Measurements from ENCODE around the gene LCNL1.

The LCNL1 gene

DNA sequence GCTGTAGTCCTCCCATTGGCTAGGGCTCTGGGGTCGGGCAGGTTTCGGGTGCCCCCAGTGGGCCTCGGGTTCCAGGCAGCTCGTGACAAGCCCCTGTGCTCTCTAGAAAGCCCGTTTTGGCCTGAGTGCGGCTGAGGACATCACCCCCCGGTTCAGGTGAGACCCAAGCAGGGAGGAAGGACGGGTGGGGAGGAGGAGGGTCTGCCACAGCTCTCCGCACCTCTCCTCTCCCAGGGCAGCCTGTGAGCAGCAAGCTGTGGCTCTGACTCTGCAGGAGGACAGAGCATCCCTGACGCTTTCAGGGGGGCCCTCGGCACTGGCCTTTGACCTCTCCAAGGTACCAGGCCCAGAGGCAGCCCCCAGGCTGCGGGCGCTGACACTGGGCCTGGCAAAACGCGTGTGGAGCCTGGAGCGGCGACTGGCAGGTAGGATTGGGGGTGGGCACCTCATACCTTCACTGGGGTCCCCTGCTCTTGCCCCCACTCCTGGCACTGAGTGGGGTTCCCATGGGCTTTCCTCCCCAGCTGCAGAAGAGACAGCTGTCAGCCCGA is 10.1 kb downstream of the LCNL1 start:
- TF ChIP-seq, protein P1, sequence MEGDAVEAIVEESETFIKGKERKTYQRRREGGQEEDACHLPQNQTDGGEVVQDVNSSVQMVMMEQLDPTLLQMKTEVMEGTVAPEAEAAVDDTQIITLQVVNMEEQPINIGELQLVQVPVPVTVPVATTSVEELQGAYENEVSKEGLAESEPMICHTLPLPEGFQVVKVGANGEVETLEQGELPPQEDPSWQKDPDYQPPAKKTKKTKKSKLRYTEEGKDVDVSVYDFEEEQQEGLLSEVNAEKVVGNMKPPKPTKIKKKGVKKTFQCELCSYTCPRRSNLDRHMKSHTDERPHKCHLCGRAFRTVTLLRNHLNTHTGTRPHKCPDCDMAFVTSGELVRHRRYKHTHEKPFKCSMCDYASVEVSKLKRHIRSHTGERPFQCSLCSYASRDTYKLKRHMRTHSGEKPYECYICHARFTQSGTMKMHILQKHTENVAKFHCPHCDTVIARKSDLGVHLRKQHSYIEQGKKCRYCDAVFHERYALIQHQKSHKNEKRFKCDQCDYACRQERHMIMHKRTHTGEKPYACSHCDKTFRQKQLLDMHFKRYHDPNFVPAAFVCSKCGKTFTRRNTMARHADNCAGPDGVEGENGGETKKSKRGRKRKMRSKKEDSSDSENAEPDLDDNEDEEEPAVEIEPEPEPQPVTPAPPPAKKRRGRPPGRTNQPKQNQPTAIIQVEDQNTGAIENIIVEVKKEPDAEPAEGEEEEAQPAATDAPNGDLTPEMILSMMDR (IDR thresholded peaks at IDR 0.05; ENCODE audit: insufficient read depth, missing control alignments) = no peak
- FAIRE-seq (no peak), DNase-seq (ENCODE audit: insufficient read length, low spot score) (no peak)

DNA sequence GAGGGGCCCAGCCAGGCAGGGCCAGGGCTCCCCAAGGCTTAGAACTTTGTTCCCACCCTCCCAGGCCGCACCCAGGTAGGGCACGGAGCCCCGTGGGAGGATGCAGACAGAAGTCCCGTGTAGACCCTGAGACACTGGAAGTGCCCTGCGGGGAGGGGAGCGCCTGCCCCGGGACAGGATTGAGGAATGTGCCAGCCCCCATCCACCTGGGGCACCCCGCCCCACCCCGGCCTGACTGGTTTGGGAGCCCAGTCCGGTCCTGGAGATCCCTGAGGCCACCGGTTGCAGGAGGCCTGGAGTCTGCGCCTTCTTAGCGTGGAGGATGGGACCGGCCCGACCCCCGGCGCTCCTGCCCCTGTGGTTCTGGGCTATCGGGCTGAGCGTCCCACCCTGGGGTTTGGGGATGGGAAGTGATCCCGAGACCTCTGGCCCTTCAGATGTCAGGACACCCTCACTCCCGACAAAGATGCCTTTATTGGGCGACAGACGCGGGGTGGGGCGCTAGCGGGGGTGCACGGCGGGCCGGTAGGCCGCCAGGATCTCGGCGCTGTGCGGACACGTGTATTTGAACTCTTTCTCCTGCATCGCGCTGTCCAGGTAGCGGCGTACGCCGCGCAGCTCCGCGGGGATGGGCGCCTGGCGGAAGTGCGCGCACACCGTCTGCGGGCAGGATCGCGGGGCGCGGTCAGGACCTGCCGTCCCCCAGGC is 11.5 kb downstream of the LCNL1 start:
- DNase-seq (ENCODE audit: insufficient read length, low spot score) = no peak
- no peak for FAIRE-seq
- TF ChIP-seq, protein P1 (IDR thresholded peaks at IDR 0.05; ENCODE audit: insufficient read depth, missing control alignments) = no peak

DNA sequence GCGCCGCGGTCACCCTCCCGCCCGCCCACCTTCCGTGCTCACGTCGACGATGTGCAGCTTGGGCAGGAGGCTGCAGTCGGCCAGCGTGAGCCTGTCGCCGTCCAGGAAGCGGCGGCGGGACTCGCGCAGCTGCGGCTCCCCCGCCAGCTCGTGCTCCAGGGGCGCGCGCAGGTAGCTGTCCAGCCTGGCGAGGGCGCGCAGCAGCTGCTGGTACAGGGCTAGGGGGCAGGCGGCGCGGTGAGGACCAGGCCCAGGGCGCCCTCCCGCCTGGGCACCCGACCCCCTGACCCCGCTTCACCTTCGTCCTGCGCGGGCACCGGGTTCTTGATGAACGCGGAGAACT is 12.1 kb downstream of the LCNL1 start:
- DNase-seq (ENCODE audit: insufficient read length, low spot score) (no peak), FAIRE-seq (no peak)
- TF ChIP-seq, protein P1 (IDR thresholded peaks at IDR 0.05; ENCODE audit: insufficient read depth, missing control alignments) = no peak

DNA sequence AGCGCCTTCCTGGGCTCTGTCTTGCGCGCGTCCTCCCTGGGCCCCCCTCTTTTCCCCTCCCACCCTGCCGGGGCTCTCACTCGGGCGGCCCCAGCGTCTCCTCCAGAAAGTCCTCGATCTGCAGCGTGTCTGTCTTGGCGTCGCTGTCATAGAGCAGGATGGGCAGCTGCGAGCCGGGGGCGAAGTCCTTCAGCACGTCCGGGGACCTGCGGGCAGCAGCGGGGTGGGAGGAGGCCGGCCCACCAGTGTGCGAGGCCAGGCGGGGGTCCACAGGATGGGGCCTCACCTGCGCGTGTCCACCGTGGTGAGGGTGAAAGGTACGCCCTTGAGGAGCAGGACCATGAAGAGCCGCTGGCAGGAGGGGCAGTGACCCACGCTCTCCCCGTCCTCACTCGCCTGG is 12.6 kb downstream of the LCNL1 start:
- FAIRE-seq (no peak), DNase-seq (ENCODE audit: insufficient read length, low spot score) (no peak)
- TF ChIP-seq, protein P1 (IDR thresholded peaks at IDR 0.05; ENCODE audit: insufficient read depth, missing control alignments) = no peak

DNA sequence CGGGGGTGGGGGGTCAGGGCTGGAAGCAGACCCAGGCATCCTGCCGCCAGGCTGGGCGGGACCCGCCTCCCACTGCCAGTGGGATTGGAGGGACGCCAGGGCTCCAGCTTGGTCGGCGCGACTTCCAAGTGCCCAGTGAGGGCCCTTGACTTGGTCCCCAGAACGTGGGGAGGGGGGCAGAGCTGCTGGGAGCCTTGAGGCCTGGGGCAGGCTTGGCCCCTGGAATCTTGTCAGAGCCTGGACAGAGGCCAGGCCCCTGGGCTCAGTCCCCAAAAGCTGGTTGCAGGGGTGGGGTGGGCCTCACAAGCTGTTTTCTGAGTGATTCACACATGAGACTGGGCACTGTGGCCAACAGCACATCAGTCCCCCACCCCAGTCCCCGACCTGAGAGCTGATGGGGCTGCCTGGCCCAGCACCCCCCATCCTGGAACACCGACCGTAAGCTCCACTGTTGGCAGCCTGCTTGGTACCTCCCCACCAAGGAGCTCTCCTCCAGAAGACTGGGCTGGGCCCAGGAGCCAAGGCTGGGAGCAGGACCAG is 13.0 kb downstream of the LCNL1 start:
- TF ChIP-seq, protein P1 (IDR thresholded peaks at IDR 0.05; ENCODE audit: insufficient read depth, missing control alignments) = no peak
- no peak for FAIRE-seq
- no peak for DNase-seq (ENCODE audit: insufficient read length, low spot score)

DNA sequence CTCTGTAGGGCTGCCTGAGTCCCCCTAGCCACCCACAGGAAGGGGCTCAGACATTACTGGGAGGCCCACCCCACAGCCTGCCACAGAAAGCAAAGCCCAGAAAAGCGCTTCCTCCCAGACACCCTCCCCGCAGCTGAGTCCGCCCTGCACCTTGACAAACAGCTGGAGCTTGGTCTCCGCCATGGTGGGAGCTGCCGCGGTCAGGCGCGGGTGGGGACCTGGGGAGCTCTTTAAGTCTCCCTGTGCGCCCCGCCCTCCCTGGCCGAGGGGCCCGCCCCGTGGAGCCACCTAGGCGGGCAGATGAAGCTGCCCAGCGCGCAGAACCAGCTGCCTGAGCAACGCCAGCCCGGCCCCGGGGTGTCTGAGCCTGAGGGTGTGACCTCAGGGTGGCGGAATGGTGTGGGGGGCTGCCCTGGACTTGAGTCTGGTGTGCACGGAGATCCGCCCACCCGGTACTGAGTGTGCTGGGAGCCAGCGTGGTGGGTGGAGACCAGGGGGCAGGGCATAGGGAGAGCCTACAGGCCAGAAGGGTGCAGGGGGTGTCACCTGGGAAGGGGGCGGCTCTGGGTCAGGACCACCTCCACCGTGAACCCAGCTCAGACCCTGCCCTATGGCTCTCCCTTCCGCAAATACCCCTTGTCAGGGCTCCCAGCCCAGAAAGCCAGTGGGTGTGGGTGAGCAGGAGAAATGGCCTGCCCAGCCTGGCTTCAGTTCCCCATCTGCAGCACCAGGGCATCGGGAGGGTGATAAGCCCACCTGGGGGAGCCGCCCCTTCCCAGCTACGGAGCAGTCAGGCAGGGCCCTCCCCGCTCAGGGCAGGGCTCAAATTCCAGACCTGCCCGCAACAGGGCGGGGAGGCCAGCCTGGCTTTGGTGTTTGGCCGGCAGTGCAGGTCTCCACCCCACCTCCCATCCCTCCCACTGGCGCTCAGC is 13.8 kb downstream of the LCNL1 start, which contains the start of gene CLIC3:
CLIC3 (minus strand) TSS at position 208 of the 932 bp plus-strand sequence; CDS start at position 183, 25 bp downstream.
- DNase-seq (ENCODE audit: insufficient read length, low spot score) = no peak
- TF ChIP-seq, protein P1 (IDR thresholded peaks at IDR 0.05; ENCODE audit: insufficient read depth, missing control alignments) = no peak
- no peak for FAIRE-seq
